Stimulated activated CD4-positive, alpha-beta T cell treated with anti-CD3 and anti-CD28 coated beads, Interleukin-15, amount 100 ng/mL, for 1 hour (primary cell): ENCODE data around the gene KCNG1.

Experiments
- DNase-seq, 2 donors: peaks; one replicate each; pipeline ENCODE4 v3.0.0-alpha.2; 2020; ENCODE audit warnings: low read depth in 1 of 2, low spot score in 1 of 2

The KCNG1 gene

DNA sequence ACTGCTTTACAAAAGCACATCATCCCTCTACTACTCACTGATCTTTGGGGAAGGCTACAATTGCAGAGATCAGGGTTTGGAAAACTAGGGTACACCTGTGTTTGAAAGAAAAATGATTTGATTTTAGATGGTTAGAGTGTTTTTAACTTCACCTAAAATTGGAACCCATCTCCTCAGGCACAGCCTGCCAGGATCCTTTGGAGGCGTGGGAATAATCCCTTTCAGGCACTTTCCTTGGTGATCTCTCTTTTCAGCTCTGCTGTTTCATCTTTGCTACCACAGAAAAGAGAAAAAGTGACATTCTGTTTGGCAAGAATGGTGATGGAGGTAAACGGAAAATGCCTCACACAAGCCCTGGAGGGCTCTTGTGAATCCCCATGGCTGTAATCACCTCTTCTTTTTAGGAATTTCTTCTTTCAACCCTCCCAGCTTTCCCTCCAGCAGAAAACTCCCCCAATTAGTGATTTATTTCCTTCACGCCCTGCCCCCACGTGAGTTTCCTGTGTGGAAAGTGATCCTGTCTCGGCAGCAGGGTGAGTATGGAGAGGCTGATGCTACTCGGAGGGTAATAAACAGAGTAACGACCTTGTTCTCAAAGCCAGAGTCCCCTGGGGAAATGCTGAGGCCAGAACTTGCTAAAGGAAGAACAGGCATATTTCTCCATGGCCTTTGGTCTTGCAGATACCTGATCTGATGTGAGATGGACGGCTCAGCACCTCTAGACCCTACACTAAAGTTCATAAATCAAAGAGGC lies 9.2 kb downstream of the KCNG1 start:
- no peak for DNase-seq

DNA sequence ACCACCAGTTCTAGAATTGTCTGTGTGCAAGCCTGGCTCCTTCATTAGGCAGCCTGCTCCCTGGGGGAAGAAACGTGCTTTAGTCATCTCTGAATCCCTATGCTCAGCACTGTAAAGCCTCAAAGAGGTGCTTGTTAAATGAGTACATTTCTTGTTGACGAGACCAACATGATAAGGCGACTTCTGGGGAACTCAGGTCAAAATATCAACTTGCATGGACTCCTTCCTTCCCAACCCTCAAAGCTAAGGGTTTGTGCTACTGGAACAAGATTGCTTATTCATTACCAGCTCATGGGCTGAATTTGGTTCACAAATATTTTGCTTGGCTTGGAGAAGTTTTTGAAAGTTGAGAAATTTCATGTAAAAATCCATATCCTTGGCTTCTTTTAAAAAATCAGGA lies 10.6 kb downstream of the KCNG1 start:
- DNase-seq: no peak

DNA sequence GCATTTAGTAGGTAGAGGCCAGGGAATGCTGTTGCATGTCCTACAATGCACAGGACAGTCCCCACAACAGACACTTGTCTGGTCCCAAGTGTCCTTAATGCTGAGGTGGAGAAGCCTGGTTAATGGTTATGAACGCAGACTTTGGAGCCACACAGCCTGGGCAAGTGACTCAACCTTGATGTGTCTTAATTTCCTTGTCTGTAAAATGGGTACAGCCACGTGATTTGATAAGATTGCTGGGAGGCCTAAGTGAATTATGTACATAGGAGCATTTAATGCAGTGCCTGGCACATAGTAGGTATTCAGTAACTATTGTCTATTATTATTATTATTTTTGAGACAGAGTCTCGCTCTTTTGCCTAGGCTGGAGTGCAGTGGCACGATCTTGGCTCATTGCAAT lies 11.4 kb downstream of the KCNG1 start:
- DNase-seq: no peak

DNA sequence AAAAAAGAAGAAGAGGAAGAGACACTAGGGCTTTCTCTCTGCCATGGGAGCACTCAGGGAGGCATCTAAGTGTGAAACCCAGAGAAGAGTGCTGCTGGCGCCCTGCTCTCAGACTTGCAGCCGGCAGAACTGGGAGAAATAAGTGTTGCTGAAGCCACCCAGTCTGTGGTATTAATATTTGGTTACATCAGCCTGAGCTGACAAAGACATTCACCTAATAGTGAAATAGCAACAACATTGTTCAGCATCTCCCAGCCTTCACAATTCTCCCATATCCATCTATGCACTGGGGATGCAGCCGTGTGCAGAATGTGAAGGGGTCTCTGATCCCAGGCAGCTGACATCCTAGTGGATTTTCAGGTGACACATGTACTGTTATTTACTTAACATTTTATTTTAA lies 12.0 kb downstream of the KCNG1 start:
- DNase-seq: no peak

DNA sequence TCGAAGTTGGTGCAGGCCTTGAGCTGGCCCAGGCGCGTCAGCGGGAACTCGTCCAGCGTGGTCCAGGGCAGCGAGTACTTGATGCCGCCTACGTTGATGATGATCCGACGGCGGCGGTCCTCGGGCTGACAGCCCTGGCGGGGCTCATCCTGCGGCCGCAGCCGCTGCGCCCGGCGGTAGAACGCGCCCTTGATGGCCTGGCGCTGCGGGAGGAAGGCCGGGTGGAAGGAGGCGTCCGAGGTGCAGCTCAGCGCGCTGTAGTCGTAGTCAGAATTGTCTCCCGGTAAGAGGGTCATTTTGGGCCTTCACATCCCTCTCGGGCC lies 12.9 kb downstream of the KCNG1 start:
- no peak for DNase-seq

DNA sequence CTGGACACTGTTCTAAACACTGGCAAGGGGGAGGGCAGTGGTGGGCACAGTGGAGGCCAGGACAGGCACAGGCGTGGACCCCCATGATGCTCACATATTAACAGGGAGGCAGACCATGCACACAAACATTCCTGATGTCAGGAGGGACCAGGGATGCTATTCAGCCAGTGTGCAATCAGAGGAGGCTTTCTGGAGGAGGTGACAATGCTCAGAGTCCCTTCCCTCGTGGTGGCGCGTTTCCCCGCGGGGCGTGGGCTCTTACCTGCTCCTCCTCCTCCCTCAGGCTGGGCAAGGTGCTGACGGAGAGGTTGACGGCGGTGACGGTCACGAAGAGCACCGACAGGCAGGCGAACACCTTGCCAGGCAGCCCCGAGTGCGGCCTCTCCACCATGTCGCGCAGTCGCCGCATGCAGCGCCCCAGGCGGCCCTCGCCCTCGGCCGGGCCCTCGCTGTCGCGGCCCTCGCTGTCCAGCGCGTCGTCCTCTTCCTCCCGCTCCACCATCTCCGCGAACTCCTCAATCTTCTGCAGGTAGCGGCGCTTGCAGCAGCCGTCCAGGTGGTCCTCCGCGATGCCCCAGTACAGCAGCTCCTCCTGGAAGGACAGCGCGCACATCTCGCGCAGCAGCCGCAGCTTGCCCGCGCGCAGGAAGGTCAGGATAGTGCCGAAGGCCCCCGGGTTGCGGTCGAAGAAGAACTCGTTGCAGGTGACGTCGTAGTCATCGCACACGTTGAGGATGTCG lies 13.4 kb downstream of the KCNG1 start:
- DNase-seq: no peak

DNA sequence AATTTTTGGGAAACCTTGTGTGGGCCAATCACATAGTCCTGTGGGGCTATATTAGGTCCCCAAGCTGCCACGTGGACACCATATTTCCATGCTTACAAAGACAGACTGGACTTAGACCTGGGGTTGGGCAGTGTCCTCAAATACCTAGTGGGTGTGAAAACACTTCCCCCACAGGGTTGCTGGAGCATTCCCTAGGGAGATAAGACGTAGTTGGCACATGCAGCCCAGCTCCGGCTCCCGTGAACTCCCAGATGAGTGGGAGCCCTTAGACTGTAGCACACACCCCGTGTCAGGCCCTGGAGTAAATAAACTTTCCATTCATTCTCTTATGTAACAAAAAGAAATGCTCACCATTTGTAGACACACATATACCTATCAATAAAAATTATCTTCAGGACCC lies 14.2 kb downstream of the KCNG1 start:
- DNase-seq: no peak

DNA sequence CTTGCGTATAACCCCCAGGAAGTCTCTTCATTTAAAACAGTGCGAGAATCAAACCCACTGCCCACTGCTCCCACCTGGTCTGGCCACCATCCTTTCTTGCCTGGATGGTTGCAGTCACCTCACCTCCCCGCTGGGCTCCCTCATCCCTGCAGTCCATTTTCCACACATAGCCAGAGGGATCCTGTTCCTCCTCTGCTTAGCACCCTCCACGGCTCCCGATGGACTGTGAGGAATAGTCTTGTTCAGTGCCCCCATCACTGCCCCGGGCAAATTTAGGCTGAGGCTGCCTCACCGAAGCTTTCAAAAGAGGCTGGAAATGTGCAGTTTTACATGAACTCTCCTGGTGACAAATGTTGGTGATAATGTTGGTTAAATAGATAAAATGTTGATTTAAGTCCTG lies 17.7 kb downstream of the KCNG1 start:
- no peak for DNase-seq

DNA sequence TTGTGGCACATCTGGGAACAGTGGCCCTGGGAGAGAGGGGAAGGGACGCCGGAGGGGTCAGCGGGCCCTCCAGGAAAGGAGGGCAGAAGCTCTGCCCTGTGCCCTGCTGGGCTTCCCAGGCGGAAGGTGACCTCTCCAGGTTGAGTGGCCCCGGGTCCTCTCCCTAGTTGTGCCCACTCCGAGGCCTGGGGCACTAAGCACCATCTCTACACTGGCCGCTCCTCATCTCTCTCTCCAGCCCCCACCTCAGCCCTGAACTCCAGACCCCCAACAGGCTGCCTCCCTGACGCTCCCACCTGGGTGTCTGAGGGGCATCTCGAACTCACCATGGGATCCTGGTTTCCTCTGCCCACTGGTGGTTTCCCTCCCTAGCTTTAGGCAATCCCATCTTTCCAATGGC lies 18.1 kb downstream of the KCNG1 start:
- no peak for DNase-seq

DNA sequence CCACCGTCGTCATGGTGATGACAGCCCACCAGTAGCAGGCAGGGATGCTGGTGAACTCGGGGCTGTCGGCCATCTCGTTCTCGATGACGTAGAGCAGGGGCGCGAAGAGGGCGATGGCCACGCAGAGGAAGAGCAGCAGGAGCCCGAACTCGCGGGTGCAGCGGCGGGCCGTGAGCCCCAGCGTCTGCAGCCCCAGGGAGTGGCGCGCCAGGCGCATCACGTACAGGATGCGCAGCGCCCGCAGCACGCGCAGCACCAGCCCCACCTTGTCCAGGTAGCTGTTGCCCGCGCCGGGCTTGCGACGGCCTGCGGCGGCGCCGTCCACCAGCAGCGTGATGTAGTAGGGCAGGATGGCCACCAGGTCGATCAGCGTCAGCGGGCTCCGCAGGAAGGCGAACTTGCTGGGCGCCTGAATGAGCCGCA lies 18.6 kb downstream of the KCNG1 start:
- no peak for DNase-seq

DNA sequence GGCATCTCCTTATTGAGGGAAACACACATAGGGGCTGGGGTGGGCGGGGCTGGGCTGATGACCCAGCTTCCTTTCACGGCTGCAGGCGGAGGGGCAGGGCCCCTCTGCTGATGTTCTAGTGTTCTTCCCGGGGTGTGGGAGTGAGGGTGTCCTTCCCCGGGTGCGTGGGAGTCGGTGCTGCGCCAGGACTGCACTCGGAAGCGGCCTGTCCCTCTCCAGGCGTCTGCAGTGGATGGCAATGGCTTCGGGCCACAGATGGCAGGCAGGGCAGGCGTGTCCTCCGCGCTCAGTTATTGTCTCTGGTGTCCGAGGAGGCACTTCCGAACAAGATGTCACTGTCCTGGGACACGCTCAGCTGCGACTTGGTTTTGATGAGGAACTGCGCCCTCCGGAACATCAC lies 19.2 kb downstream of the KCNG1 start:
- no peak for DNase-seq

DNA sequence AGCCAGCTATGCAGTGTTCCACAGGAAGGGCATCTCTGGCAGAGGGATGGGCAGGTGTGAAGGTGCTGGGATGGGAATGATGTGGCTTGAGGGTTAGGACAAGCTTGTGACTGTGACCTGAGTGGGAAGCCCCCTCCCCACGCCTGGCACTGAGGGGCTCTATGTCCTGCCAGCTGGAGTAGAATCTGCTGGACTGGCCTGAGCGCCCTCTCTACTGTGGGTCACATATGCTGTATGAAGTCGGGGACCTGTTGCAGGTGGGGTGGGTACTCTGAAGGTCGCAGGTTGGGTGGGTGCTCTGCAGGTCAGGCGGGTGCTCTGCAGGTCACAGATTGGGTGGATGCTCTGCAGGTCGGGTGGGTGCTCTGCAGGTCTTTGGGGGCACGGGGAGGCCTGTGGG lies 20.3 kb downstream of the KCNG1 start:
- DNase-seq: no peak

DNA sequence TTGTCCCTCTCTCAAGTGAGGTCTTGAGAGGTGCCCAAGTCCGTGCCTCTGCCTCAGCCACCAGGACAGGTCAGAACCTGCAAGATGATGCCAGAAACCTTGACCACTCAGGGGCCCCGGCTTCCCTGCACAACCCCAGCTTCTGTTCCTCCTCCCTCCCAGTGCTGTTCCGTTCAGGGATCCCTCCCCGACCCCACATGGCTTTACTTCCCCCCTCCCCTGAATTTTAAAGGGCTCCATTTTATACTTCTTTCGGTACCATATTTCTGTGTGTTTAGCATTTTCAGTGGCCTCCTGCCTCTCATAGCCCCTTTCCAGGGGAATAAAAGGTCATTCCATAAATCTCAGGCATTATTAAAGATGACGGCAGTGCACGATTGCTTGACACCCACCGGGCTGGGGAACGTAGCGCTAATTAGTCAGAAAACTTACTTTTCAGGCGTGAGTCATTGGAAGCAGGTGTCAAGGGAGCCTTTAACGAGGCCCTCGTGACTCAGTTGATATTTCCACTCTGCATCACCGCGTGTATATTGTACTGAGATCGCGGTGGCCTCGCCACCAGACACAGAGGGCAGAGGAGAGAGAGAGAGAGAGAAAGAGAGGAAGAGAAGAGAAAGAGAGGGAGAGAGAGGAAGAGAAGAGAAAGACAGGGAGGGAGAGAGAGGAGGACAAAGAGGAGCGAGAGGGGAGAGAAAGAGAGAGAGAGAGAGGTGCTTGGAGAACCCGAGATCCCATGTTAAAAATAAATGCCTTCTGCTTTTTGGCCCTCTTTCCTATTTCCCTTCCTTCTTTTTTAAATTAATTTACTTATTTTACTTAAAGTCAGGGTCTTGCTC lies 21.3 kb downstream of the KCNG1 start:
- DNase-seq: no peak

DNA sequence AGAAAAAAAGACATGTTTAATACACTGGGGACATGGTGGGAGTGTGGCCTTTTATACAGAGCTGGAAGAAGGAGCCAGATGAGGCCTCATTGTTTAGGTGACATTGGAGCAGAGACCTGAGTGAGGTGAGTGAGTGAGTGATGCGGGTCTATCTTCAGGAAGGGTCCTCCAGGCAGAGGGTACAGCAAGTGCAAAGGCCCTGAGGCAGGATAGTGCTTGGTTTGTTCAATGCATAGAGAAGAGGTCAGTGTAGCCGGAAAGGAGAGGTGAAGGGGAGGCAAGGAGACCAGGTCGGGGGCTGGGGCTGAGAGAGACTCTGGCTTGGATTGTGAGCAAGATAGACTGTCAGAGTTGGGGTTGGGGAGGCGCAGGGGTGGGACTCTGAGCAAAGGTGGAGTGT lies 23.6 kb downstream of the KCNG1 start:
- no peak for DNase-seq

DNA sequence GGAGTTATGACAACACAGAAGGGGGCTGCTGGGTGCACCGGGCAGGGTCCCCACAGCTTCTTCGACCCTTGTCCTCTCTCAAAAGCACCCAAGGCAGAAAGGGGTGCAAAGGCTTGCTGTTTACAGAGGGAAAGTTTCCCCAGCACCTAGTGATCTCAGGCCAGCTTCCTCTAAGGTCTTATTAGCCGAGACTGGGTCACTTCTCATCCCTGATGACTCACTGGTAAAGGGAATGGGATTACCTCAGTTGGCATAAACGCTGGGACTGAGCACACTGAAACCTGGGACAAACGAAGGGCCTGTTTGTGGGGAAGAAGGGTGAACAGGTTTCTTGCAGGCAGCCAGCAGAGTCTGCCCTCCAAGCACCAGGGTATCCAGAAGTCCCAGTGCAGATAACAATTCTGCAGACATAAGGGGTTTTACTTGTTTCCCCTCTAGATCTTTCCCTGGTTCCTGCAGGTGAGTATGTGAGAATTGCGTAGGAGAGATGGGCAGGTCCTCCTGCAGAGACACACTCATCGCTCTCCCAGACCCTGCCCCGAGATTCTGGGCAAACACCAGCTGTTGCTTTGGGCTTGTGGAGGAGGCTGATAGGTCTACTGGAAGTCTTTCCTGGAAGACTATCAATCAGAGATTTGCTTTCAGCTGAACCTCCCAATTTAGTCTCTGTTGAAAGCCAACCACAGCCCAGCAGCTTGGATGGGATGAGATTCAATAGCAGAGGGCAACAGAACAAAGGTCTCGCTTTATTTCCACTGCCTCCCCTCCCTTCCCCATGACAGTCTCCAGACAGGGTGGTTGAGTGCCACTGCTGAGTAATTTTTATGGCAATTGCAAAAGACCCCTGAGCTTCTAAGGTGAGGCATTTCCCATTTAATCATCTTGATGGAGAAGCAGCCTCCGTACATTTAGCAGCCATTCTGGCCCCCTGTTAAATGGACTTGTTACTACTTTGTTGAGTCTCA lies 25.7 kb downstream of the KCNG1 start:
- DNase-seq: no peak

DNA sequence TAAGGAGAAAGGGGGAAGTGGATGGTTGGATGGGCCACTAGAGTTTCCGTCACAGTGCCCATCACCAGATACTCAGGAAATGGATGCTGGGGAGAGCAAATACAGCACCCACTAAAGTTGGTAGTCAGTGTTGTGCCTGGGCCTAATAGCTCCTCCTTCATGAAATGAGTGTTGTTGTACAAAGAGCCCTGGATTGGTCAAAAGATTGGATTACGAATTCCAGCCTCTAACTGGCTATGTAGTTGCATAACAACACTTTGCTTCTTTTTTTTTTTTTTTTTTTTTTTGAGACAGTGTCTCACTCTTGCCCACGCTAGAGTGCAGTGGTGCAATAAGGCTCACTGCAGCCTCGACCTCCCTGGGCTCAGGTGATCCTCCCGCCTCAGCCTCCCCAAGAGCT lies 27.4 kb downstream of the KCNG1 start:
- no peak for DNase-seq

DNA sequence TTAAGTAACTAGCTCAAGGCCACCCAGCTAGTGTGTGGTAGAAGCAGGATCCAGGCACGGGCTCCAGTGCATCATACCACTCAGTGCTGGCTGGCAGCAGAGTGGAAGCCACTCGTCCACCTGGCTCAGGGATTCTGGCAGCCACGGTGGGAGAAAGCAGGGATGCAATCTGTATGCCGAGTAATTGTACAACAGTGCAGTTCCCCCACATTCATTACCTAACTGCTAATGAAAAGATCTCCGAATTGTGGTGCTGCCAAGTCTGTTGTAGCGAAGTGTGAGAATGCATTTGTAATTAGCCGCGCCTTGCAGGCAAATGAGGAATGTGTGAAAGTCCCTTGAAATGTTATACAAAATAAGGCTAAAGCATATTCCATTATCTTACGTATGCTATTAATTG lies 29.0 kb downstream of the KCNG1 start:
- DNase-seq: no peak

DNA sequence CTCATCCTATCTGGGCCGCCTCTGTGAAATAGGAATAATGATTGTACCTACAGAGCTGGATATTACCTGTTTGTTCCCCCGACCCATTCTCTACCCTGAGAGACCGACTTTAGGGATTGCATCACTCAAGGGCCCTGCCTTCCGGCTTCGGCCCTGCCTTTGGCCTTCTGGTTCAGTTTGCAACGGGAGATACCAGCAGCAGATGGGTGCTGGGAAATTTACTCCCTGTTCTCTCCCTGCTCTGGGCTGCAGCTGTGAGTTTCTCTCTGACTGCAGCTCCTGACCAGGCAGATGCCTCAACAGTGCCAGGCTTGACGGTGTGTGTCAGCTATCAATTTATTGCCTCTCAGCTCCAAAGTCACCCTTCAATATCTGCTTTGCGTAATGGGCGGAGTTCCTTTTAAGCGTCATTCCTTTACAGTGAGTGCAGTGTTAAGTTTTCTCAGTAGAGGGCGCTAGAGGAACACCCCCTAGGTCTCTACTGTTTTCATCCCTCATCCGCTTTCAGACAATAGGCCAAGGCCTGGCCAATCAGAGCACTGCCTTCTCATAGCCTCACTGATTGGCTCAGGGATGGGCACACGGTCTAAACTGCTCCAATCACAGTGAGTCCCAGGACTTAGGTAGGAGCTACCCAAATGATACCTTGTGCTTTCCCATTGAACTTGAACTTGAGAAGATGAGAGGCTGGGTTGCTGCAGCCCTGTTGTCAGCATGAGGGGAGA lies 30.0 kb downstream of the KCNG1 start:
- no peak for DNase-seq

DNA sequence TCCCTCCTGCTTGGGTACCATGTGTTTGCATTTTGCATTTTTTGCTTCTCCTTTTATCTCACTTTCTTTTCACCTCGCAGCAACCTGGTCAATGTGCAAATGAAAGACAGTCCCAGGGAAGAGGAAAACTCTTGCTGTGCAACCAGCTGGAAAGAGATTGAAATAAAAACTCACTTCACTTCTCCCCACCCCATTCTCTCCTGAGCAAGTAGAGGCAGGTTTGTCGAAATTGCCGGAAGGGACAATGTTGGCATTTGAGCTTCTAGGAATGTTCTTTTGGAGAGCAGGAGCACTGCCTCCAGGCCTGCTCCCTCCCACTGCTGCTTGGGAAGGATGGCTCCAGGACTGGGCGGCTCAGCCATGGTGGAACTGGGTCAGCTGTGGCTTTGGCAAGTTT lies 30.6 kb downstream of the KCNG1 start:
- no peak for DNase-seq

DNA sequence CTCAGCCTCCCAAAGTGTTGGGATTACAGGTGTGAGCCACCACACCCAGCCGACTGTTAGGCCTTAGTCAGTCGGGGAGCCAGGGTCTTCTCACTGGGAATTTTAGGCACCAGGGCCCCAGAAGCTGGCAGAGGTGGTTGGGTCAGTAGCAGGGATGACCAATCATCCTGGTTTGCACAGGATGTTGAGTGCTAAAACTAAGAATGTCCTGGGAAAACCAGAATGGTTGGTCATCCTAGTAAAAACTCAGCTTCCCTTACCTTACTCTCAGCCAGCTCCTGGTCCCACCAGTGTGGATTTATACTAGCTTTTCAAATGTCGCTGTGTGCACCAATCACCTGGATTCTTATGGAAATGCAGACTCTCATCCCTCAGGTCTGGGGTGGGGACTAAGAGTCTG lies 31.8 kb downstream of the KCNG1 start:
- DNase-seq: no peak
